HG02885 (cell line): ENCODE measurements around the gene SCIN.
"Not testable (repeated sequence)": the region's sequence is repeated elsewhere in the genome, so short reads cannot be mapped to it uniquely, and the experiment has no call there.

Experiments used
- ATAC-seq: cut with Tn5 transposase; IDR thresholded peaks from one replicate; pipeline ENCODE4 v1.9.1; 2021; ENCODE audit warnings: mild to moderate bottlenecking; ENCODE audit not compliant: unreplicated experiment, poor library complexity

The SCIN gene

DNA sequence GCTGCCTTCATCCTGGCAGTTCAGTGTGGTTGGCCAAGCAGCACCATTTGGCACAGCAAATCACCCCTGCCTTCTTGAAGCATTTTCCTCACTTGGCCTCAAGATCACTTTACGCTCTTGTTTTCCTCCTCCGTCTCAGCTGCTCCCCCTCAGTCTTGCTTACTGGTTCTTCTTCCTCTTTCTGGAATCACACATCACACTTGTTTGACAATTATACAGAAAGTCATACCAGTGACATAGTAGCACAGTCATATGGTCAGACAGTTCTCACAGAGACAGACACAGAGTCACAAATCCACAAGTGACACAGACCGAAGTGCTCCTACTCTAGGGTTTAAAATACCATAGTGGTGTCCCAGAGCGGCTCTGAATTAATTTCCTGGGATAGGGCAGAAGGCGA, 73.1 kb downstream of the SCIN start:
- peak; percentile 67 for ATAC-seq

DNA sequence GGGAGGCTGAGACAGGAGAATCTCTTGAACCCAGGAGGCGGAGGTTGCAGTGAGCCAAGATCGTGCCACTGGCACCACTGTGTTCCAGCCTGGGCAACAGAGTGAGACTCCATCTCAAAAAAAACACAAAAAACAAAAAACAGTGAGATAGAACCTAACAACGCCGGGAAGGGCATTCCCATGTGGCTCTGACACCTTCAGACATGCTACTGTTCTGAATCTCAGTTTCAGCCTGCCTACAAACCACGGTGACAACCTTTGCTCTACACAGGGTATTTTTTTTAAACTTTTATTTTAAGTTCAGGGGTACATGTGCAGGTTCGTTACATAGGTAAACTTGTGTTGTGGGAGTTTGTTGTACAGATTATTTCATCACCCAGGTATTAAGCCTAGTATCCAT, 74.7 kb downstream of the SCIN start:
- not testable (repeated sequence) for ATAC-seq

DNA sequence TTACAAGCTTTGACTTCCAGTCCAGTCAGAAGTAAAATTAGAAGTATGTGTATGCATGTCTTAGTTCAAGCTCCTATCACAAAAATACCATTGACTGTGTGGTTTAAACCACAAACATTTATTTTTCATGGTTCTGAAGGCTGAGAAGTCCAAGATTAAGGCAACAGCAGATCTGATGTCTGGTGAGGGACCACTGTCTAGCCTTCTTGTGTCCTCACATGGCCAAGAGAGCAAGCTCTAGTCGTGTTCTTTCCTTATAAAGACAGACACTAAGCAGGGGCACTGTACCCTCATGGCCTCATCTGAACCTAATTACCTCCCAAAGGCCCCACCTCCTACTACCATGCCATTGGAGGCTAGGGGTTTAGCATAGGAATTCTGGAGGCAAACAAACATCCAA, 75.6 kb downstream of the SCIN start:
- ATAC-seq, result no peak

DNA sequence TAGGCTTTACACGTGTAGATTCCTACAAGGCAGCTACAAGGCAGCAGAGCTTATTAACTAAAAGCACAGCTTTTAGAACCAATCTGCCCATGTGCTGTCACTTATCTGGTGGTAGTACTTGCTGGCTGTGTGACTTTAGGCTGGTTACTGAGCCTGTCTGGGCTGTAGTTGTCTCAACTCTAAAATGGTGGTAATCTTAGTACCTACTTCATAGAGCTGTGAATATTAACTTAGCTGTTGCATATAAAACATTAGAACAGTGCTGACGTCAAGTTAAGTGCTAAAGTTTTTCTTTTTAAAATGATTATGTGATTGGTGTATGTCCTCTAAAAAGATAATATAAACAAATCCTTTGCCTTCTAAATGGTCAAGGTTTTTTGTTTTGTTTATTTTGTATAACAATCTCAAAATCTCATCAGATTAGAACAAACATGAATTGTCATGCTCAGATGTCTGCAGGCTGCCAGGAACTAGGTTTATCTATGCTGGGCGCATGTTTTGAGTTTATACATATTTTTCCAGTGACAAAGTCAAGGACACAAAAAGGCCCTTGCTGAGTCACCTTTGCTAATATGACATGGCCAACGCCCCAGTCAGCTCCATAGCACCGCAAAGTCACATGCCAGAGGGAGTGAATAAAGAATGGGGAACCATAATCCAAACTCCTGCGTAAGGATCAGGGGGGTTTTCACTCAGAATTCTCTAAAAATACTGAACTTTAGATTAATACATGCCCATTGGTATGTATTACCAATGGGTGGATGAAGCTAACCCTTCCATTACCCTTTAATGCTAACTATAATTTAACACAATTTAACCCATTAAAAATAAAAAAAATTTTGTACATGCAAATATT, 77.1 kb downstream of the SCIN start:
- no peak for ATAC-seq

DNA sequence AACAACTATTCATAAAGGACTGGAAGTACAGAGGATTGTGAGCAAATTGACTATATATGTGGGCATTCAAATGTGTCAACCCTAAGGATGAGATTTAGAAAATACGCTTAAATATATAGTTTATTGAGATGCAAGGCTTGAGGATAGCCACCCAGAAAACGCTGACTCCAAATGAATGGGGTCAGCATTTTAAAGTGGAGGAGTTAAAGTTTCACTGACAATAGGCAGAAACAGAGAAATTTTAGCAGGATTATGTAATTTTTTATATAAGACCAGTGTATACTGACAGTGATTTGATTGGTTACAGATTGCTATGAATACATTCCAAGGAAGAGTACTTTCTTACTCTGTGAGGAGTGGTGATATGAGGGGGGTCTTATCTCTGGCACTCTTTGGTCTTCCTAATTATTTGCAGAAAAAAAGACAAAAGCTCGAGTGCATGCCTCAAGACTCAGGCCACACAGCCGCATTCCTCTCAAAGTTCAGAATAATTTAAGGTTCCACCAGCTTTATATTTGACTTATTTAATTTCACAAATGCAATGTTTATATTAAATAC, 78.3 kb downstream of the SCIN start:
- no peak for ATAC-seq

DNA sequence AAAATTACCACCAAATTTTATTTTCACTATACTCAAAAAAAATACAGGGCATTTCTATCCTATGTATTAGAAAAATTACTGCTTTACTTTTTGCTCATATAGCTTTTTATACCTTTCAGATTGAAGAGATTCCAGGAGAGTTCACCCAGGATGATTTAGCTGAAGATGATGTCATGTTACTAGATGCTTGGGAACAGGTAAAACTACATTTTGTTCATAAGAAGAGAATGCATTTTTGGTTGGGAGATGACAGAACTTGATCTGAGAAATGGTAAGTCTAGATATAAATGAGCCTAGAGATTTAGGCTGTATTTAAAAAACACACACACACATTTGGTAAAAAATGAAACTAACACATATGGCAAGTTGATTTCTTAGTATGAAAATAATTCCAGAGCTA, 78.8 kb downstream of the SCIN start:
- no peak for ATAC-seq

DNA sequence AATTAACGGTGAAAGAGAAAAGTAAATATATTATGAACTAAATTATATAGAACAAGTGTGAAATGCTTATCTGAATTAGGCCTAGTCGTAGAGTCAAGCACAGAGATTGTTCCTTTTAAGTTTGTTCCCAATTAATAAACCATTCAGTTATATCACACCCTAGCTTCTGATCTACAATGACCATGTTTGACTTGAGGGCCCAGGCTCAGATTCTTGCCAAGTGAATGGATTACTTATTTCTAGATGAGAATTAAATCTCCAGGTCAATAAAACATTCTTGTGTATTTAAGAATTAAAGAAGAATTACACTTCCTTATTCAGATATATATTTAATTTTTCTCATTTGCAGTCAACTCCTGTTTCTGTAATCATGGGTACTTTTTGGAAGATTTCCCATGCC, 79.6 kb downstream of the SCIN start:
- ATAC-seq, result no peak

DNA sequence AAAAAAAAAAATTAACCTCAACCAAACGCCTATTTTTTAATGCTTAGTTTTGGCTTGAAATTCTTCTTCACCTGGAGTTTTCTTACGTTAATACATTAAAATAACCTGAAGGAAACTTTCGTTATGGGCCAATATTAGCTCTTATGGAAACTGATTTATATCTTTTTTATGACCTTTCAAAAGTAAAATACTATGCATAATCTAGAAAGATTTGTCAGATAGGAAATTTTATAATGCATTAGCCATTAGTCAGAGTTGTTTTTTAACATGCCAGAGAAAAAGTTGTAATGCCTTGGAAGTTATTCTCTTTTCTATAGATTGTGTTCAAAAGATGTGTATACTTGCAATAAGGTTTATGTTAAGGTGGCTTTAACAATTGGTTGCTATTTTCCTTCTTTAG, 82.6 kb downstream of the SCIN start:
- ATAC-seq, result no peak

DNA sequence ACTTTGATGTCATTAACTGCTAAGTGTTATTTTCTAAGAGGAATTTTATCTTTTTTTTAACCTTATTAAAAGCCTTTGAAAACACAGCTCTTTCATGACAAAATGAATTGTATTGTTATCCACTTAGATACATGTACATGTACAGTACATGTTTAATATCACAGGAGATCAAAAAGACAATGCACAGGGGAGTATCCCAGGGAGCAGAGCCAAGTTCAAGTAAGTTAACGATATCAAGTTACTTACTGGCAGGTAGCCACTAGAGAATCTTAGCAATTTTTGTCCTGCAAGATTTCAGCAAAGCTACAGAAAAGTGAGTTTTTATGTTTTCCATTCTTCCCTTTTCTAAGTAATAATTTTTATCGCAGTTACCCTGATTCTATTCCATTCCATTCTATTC, 83.0 kb downstream of the SCIN start:
- ATAC-seq, result no peak

DNA sequence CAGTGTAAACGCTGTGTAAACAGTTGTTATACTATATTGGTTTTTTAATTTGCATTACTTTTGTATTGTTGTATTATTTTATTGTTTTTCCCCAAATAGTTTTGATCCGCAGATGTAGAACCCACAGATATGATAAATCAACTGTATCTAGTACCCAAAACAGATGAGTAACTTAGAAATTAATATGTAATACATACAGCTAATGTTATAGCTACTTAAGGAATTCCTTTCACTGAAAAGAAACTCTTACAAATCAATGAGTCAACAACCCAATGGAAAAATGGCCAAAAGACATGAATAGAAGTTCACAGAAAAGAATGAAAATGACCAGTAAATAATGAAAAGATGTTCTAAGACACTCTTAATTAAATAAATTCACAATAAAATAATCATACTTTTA, 84.6 kb downstream of the SCIN start:
- no peak for ATAC-seq

DNA sequence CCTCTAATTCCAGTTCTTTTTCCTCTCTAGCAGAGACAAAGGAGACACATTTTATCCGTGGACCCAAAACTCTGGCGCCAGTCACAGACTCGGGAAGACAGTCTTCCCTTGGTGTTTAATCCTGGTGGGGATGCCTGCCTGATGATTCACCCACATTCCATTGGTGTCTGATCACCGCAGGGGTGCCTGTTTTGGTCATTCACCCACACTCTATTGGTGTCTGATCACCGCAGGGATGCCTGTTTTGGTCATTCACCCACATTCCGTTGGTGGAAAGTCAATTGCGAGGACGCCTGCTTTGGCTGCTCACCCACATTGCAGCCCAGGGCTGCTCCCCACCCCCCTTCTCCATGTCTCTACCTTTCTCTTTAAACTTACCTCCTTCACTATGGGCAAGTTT, 89.9 kb downstream of the SCIN start:
- ATAC-seq, result not testable (repeated sequence)

DNA sequence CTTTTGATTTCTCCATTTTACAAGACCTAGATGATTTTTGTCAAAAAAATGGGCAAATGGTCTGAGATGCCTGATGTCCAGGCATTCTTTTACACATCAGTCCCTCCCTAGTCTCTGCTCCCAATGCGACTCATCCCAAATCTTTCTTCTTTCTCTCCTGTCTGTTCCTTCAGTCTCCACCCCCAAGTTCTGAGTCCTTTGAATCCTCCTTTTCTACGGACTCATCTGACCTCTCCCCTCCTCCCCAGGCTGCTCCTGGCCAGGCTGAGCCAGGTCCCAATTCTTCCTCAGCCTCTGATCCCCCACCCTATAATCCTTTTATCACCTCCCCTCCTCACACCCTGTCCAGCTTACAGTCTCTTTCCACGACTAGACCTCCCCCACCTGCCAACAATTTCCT, 90.5 kb downstream of the SCIN start:
- not testable (repeated sequence) for ATAC-seq

DNA sequence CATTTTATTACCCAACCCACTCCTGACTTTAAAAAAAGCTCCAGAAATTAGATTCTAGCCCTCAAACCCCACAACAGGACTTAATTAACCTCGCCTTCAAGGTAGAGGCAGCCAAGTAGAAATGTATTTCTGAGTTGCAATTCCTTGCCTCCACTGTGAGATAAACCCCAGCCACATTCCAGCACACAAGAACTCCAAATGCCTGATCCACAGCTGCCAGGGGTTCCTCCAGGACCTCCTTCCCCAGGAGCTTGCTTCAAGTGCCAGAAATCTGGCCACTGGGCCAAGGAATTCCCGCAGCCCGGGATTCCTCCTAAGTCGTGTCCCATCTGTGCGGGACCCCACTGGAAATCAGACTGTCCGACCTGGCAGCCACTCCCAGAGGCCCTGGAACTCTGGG, 91.1 kb downstream of the SCIN start:
- no peak for ATAC-seq

DNA sequence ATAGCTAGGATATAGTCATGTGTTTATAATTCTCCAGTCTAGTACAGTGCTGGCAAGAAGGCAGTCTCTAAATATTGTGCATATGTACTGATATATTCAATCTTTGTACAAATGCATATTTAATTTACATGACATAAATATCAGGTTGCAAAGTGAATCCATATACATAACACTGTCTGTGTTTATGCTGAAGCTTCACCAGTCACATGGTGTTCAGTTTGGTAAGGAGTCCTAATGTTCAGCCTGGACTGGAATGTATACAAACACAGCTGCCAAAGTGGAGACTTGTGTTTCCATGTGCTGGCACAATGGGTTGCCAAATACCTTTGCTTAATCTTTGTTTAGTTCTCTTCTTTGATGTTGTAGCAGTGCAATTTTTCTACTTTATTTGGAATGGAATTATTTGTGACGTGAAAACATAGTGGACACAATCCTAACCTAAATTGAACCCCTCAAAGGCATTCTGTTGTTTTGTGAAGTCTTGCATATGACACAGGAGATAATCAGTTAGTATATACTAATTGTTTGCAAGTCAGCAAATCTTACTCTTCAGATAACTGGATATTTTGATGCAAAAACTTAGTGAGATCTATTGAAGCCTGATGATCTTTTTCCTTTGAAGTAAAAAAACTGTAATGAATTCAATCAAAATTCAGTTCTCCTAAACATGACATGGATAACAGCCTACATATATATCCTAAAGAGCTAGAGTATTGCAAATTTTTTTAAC, 99.6 kb downstream of the SCIN start:
- ATAC-seq, result no peak

DNA sequence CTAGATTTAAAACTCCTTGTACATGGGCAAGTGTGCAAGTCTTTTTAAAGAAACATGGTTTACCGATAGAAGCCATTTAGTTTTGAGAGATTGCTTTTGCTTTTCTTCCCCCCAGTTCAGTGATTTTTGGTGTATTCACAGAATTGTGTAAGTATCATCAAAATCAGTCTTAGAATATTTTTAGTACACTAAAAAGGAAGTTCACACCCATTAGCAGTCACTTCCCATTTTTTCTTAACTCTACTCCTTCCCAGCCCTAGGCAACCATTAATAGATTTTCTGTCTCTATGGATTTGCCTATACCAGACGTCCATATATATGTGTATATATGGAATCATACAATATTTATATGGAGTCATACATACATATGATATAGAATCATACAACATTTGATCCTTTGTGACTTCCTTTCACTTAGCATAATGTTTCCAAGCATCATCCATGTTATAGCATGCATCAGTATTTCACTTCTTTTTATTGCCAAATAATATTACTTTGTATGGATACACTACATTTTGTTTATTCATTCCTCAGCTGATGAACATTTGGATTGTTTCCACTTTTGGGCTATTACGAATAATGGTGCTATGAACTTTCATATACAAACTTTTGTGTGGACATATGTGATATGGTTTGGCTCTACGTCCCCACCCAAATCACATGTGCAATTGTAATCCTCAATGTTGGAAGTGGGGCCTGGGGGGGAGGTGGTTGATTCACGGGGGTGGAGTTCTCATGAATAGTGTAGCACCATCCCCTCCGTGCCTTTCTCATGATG, 100.4 kb downstream of the SCIN start:
- no peak for ATAC-seq

DNA sequence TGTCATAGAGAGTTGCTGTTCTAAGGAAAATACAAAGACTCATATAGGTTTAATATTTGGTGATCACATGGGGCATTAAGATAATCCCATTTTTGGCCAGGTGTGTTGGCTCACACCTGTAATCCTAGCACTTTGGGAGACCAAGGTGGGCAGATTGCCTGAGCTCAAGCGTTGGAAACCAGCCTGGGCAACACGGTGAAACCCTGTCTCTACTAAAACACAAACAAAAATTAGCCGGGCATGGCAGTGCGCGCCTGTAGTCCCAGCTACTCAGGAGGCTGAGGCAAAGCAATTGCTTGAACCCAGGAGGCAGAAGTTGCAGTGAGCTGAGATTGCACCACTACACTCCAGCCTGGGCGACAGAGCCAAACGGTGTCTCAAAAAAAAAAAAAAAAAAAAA, 102.9 kb downstream of the SCIN start:
- not testable (repeated sequence) for ATAC-seq

DNA sequence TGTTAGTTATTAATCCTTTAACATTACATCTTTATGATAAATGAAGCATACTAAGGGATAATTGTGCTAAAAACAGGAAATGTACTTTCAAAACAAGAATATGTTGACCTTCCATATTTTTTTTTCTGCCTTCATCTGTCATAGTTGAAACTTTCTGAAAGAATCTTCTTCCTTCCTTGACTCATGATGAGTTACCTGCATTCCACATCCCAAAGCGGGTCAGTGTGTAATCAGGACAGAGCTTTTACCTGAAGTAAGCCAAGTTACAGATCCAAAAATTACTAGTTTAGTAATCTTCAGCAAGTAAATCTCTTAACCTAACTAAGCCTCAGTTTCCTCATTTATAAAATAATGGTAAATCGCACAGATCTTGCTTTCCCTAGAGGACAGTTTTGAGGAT, 103.5 kb downstream of the SCIN start:
- ATAC-seq, result no peak

DNA sequence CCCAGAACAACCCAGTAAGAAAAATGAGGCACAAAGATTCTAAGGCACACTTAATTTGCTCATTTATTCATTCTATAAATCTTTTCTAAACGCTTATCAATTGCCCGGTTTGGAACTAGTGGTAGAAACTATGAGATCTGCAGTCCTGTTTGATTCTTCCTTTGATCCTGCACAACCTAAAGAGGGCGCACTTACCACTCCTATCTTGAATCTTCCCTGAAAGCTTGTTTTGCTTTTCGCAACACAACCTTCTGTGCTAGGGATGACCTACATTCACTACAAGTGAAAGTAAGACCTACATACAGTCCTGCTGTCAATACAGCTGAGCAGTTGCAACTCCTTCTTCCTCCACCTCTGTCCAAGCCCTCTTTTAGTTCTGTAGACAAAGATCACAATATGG, 104.3 kb downstream of the SCIN start:
- ATAC-seq, result peak; percentile 82

DNA sequence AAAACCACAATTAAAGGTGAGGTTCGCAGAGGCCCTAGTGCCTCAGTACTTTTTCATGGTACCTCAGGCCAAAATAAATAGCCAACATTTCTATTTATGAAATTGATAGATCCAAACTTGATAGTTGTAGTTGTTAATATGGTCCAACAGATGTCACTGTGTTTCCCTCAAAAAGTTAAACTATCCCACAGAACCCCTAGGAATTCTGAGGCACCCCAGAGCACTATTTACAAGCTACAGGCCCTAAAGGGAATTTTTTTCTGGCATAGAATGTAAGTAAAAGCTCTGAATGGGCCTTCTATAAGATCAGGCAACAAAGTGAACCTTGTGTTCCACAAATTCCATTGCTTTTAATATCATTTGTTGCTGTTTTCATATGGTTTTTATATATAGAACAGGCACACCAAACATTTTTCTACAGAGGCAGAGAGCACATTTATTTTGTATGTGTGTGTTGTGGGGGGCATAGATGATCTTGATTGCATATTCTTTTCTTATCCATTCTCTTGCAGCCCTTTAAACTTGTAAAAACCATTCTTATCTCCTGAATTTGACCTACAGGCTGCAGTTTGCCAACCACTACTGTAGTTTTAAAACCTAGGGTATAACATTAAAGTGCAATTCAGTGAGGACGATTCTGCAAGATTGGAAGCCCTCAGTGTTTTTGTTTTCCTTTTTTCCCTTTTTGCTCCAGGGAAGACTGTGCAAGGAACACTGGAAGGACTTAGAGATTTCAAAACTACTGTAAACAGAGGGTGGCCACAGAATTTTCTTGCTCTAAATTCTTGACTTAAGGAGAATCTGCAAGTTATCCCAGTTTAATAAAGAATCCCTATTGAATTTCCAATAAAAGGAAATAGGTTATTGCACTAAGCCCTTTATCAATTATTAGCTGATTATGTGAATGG, 113.4 kb downstream of the SCIN start:
- ATAC-seq, result no peak

DNA sequence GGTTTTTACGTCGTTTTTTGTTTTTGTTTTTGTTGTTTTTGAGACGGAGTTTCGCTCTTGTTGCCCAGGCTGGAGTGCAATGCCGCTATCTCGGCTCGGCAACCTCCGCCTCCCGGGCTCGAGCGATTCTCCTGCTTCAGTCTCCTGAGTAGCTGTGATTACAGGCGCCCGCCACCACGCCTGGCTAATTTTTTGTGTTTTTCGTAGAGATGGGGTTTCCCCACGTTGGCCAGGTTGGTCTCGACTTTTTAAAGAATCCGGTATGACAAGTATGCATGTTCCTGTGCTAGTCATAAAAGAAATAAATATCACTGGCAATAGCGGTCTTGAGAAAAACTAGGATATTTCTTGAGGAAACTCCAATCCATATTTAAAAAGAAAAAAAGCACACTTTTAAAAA, 114.2 kb downstream of the SCIN start:
- ATAC-seq, result no peak
